K562 (cell line): ENCODE results near the gene ZNF17. TPM values are rescaled to one million over a fixed set of nuclear protein-coding genes. Genes with fewer than 3 reads are reported as not detected.
A peak's percentile ranks its signal among the peaks of the same experiment; 100 is the strongest.

Experiments used
- CBFB ChIP-seq: sonication (generic); formaldehyde crosslinking; IDR thresholded peaks from 2 replicates; pipeline ENCODE4 v1.4.0; 2020; ENCODE audit warnings: mild to moderate bottlenecking, missing genetic modification reagents
- CHCHD3 ChIP-seq: fragments of 250-450 bp; sonication (Bioruptor Pico); IDR thresholded peaks from 2 replicates; pipeline ENCODE4 v2.1.2; 2022; ENCODE audit warnings: mild to moderate bottlenecking
- DIDO1 ChIP-seq: fragments of 450-650 bp; IDR thresholded peaks from 2 replicates; pipeline ENCODE4 v1.6.1; 2016; ENCODE audit warnings: low read depth, missing biosample characterization, missing genetic modification characterization
- ETV5 ChIP-seq: sonication (generic); formaldehyde crosslinking; IDR thresholded peaks from 2 replicates; pipeline ENCODE4 v1.4.0; 2020; ENCODE audit warnings: low read depth, mild to moderate bottlenecking, missing genetic modification reagents
- KLF10 ChIP-seq: fragments of 250-450 bp; sonication (Bioruptor Pico); IDR thresholded peaks from 2 replicates; pipeline ENCODE4 v1.6.1; 2021; ENCODE audit warnings: matching md5 sums
- L3MBTL2 ChIP-seq: fragments of 450-650 bp; IDR thresholded peaks from 2 replicates; pipeline ENCODE4 v1.6.1; 2016; ENCODE audit warnings: mild to moderate bottlenecking, moderate library complexity
- MTA2 ChIP-seq: fragments of 450-650 bp; IDR thresholded peaks from 2 replicates; pipeline ENCODE4 v1.6.1; 2016; ENCODE audit warnings: low read depth
- POLR3A ChIP-seq: IDR thresholded peaks from 2 replicates; pipeline ENCODE4 v1.6.1; 2011; ENCODE audit warnings: borderline replicate concordance, mild to moderate bottlenecking, moderate library complexity; ENCODE audit not compliant: insufficient read length, insufficient read depth; ENCODE audit errors: extremely low read depth
- POLR3G ChIP-seq: IDR thresholded peaks from 2 replicates; pipeline ENCODE4 v1.6.1; 2011; ENCODE audit not compliant: insufficient read length, insufficient replicate concordance; ENCODE audit errors: extremely low read depth
- PYGO2 ChIP-seq: fragments of 450-650 bp; IDR thresholded peaks from 2 replicates; pipeline ENCODE4 v1.6.1; 2016; ENCODE audit warnings: mild to moderate bottlenecking, missing genetic modification characterization, moderate library complexity, missing compliant biosample characterization
- RBM25 ChIP-seq: fragments of 200-400 bp; formaldehyde crosslinking; IDR thresholded peaks from 2 replicates; pipeline ENCODE4 v1.6.1; 2018; ENCODE audit warnings: low read length, low read depth, moderate library complexity; ENCODE audit not compliant: severe bottlenecking
- RBM34 ChIP-seq: fragments of 200-400 bp; formaldehyde crosslinking; IDR thresholded peaks from 2 replicates; pipeline ENCODE4 v1.6.1; 2018; ENCODE audit warnings: low read length, borderline replicate concordance; ENCODE audit not compliant: insufficient read depth
- RFX7 ChIP-seq: fragments of 250-450 bp; sonication (Bioruptor Pico); IDR thresholded peaks from 2 replicates; pipeline ENCODE4 v1.5.1; 2021; ENCODE audit warnings: mild to moderate bottlenecking
- SLC30A9 ChIP-seq: fragments of 250-450 bp; sonication (Bioruptor Pico); IDR thresholded peaks from 2 replicates; pipeline ENCODE4 v1.8.0; 2022; ENCODE audit warnings: mild to moderate bottlenecking, moderate library complexity
- SNRNP70 ChIP-seq: fragments of 200-400 bp; formaldehyde crosslinking; optimal IDR thresholded peaks from 2 replicates; pipeline ENCODE3; 2017; ENCODE audit warnings: low read depth, low read length
- ZNF23 ChIP-seq: fragments of 250-450 bp; sonication (Bioruptor Pico); IDR thresholded peaks from 2 replicates; pipeline ENCODE4 v1.4.0; 2020; ENCODE audit warnings: mild to moderate bottlenecking
- ZNF766 ChIP-seq: fragments of 200-800 bp; sonication (Bioruptor generic); conservative IDR thresholded peaks from 2 replicates; pipeline ENCODE4 v1.6.1; 2016; ENCODE audit warnings: missing genetic modification characterization, missing compliant biosample characterization
- polyA plus RNA-seq, 8 experiments: library from polyadenylated mRNA; depleted of rRNA in 4 of 8; stranded (reverse) in 5 of 8; unstranded in 3 of 8; fragments of >200 nt; fragmentation: Nextera tagmentation in 2 of 8; fragmentation: Illumina TruSeq in 1 of 8; extraction: Ambion mirVana in 2 of 8; extraction: Trizol in 1 of 8; gene quantifications; 2 replicates each; pipeline versions ENCODE4 v1.2.1 to v1.2.3, GENCODE V29; 2011 to 2014; ENCODE audit warnings: inconsistent platforms in 1 of 8, missing spikeins in 1 of 8
- total RNA-seq, 7 experiments: library from RNA; depleted of rRNA in 6 of 7; stranded (reverse); fragments of >200 nt in 6 of 7; fragmentation: Illumina TruSeq in 2 of 7; extraction: Trizol in 2 of 7; gene quantifications; 2 replicates each; pipeline versions ENCODE4 v1.2.1 to v1.2.3, GENCODE V29; 2011 to 2021; ENCODE audit warnings: low replicate concordance in 1 of 7
- TF ChIP-seq, protein P1 (sequence below): fragments of 450-650 bp; formaldehyde crosslinking; IDR thresholded peaks from 2 replicates; pipeline ENCODE4 v1.4.0; 2022; ENCODE audit warnings: missing genetic modification characterization
- TF ChIP-seq, protein P2 (sequence below): sonication (generic); formaldehyde crosslinking; IDR thresholded peaks from 2 replicates; pipeline ENCODE4 v1.8.0; 2022; ENCODE audit warnings: missing genetic modification reagents, mild to moderate bottlenecking, borderline replicate concordance
- TF ChIP-seq, protein P3 (sequence below): sonication (generic); formaldehyde crosslinking; IDR thresholded peaks from 2 replicates; pipeline ENCODE4 v1.8.0; 2022; ENCODE audit warnings: mild to moderate bottlenecking, missing genetic modification reagents

ZNF17 gene
- total and polyA plus RNA-seq, 9 of the 15 experiments (the other 6 are each of a cell fraction or from before 2014, with no cell fraction given): 5.3 to 8.6 (median 6.5) TPM

DNA sequence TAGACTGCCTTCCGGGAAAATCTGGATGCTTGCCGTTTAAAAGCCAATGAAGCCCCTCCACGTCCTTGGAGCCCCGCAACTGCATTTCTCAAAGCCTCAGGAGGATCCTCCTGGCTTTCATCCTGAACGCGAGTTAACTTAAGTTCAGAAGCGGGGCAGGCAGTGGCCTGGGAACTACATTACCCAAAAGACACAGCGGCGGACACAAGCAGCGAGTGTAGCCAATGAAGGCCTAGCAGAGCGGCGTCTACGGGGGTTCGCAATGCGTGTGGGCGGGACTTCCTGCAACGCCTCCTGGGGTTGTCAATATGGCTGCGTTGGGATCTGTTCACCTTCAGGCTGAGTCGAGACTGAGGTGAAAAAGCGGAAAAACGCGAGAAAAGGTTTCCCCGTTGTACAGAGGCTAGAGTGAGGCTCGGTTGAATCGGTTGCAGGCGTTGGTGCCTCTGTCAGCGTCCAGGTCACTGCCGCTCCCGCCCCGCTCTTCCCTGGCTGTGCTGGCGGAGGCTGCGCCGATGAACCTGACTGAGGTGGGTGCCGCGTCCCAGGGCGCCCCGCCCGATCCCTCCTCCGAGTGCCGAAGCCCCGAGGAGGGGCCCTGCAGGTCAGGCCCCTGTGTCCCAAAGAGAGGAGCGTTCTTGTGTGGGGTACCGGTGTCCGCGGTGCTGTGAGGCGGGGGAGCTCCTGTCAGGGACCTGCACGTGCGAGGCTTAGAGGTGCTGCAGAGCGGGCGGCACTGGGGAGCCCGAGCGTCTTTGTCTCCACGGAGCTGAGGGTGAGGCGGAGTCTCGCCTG, at the start of gene ZNF17 (continued):
- TF ChIP-seq, protein P1, sequence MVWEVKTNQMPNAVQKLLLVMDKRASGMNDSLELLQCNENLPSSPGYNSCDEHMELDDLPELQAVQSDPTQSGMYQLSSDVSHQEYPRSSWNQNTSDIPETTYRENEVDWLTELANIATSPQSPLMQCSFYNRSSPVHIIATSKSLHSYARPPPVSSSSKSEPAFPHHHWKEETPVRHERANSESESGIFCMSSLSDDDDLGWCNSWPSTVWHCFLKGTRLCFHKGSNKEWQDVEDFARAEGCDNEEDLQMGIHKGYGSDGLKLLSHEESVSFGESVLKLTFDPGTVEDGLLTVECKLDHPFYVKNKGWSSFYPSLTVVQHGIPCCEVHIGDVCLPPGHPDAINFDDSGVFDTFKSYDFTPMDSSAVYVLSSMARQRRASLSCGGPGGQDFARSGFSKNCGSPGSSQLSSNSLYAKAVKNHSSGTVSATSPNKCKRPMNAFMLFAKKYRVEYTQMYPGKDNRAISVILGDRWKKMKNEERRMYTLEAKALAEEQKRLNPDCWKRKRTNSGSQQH (CRISPR knock-in tag): no peak
- TF ChIP-seq ETV5 (CRISPR knock-in tag) (no peak), L3MBTL2 (no peak; the same call in none of the 2 replicates), SNRNP70 (no peak), RBM25 (peak; percentile 49), PYGO2 (tag) (no peak), CHCHD3 (CRISPR knock-in tag) (no peak), POLR3A (no peak), DIDO1 (tag) (peak; percentile 63; the same call in 1 of the 2 replicates), SLC30A9 (no peak), CBFB (CRISPR knock-in tag) (no peak), ZNF766 (CRISPR knock-in tag) (0 out of 2 replicates have a peak, but pooled peaks have one; percentile 38), ZNF23 (CRISPR knock-in tag) (no peak), KLF10 (no peak), POLR3G (no peak), RFX7 (CRISPR knock-in tag) (no peak), RBM34 (no peak), MTA2 (no peak)
- TF ChIP-seq, protein P2, sequence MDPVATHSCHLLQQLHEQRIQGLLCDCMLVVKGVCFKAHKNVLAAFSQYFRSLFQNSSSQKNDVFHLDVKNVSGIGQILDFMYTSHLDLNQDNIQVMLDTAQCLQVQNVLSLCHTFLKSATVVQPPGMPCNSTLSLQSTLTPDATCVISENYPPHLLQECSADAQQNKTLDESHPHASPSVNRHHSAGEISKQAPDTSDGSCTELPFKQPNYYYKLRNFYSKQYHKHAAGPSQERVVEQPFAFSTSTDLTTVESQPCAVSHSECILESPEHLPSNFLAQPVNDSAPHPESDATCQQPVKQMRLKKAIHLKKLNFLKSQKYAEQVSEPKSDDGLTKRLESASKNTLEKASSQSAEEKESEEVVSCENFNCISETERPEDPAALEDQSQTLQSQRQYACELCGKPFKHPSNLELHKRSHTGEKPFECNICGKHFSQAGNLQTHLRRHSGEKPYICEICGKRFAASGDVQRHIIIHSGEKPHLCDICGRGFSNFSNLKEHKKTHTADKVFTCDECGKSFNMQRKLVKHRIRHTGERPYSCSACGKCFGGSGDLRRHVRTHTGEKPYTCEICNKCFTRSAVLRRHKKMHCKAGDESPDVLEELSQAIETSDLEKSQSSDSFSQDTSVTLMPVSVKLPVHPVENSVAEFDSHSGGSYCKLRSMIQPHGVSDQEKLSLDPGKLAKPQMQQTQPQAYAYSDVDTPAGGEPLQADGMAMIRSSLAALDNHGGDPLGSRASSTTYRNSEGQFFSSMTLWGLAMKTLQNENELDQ: no peak
- TF ChIP-seq, protein P3, sequence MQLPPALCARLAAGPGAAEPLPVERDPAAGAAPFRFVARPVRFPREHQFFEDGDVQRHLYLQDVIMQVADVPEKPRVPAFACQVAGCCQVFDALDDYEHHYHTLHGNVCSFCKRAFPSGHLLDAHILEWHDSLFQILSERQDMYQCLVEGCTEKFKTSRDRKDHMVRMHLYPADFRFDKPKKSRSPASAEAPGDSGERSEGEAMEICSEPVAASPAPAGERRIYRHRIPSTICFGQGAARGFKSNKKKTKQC (CRISPR knock-in tag): no peak
